ENCODE data around the gene DVL3.

DNA sequence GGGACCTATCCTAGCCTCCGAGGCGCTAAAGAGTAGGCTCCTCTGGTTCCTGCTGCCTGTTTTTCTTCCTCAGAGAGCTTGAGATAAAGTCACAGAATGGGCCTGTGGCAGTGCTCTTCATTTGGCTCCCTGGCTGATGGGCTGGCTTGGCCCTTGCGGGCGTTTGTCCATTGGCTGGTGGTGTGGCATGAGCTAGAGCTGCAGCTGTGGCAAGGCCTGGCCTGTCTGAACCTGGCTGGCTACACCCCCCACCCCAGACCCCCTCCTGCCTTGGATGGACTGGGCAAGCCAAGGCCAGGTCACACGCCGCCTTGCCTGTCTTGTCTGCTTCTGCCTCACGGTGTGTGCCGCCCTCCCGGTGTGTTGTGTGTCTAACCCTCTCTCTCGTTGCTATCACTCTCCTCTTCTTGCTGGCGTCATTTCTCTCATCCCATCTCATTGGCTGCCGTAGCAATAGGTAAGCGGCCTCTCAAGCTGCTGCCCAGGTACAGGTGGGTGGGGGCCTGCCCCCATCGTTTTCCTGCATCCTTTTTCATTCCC lies 22.7 kb downstream of the DVL3 start:
- no peak for TF ChIP-seq EZH2 (IDR thresholded peaks at IDR 0.05; ENCODE audit: borderline replicate concordance, insufficient read depth, low read length, poor library complexity, severe bottlenecking)
- TF ChIP-seq, protein P1, sequence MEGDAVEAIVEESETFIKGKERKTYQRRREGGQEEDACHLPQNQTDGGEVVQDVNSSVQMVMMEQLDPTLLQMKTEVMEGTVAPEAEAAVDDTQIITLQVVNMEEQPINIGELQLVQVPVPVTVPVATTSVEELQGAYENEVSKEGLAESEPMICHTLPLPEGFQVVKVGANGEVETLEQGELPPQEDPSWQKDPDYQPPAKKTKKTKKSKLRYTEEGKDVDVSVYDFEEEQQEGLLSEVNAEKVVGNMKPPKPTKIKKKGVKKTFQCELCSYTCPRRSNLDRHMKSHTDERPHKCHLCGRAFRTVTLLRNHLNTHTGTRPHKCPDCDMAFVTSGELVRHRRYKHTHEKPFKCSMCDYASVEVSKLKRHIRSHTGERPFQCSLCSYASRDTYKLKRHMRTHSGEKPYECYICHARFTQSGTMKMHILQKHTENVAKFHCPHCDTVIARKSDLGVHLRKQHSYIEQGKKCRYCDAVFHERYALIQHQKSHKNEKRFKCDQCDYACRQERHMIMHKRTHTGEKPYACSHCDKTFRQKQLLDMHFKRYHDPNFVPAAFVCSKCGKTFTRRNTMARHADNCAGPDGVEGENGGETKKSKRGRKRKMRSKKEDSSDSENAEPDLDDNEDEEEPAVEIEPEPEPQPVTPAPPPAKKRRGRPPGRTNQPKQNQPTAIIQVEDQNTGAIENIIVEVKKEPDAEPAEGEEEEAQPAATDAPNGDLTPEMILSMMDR (IDR thresholded peaks at IDR 0.05; ENCODE audit: poor library complexity, severe bottlenecking), result no peak
- TF ChIP-seq MXI1 (conservative IDR thresholded peaks at IDR 0.05; ENCODE audit: poor library complexity, severe bottlenecking), result no peak
- no peak for TF ChIP-seq POLR2AphosphoS5 (IDR thresholded peaks at IDR 0.05)
- TF ChIP-seq, protein P2, sequence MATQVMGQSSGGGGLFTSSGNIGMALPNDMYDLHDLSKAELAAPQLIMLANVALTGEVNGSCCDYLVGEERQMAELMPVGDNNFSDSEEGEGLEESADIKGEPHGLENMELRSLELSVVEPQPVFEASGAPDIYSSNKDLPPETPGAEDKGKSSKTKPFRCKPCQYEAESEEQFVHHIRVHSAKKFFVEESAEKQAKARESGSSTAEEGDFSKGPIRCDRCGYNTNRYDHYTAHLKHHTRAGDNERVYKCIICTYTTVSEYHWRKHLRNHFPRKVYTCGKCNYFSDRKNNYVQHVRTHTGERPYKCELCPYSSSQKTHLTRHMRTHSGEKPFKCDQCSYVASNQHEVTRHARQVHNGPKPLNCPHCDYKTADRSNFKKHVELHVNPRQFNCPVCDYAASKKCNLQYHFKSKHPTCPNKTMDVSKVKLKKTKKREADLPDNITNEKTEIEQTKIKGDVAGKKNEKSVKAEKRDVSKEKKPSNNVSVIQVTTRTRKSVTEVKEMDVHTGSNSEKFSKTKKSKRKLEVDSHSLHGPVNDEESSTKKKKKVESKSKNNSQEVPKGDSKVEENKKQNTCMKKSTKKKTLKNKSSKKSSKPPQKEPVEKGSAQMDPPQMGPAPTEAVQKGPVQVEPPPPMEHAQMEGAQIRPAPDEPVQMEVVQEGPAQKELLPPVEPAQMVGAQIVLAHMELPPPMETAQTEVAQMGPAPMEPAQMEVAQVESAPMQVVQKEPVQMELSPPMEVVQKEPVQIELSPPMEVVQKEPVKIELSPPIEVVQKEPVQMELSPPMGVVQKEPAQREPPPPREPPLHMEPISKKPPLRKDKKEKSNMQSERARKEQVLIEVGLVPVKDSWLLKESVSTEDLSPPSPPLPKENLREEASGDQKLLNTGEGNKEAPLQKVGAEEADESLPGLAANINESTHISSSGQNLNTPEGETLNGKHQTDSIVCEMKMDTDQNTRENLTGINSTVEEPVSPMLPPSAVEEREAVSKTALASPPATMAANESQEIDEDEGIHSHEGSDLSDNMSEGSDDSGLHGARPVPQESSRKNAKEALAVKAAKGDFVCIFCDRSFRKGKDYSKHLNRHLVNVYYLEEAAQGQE (IDR thresholded peaks at IDR 0.05; ENCODE audit: borderline replicate concordance), result no peak
- no peak for TF ChIP-seq RAD21 (conservative IDR thresholded peaks at IDR 0.05)
- no peak for TF ChIP-seq EP300 (conservative IDR thresholded peaks at IDR 0.05; ENCODE audit: poor library complexity, severe bottlenecking)

Measured in neural cell (in vitro differentiated cells).